T-cell (primary cell): ENCODE results near the gene GPS1. TPM values are rescaled to one million over a fixed set of nuclear protein-coding genes. Genes with fewer than 3 reads are reported as not detected.

ENCODE experiments used
- ATAC-seq, 4 experiments: fragments of 200-7000 bp in 3 of 4; fragments of 150-1000 bp in 1 of 4; cut with Tn5 transposase; replicated peaks in 1 of 4; 1 replicate in 3 of 4; 2 replicates in 1 of 4; pipeline ENCODE4 v1.10.0; 2021; ENCODE audit warnings: moderate library complexity in 3 of 4, mild to moderate bottlenecking in 2 of 4, moderate number of reproducible peaks in 1 of 4
- CTCF ChIA-PET, 2 donors: fragments of 300-600 bp; sonication (Branson Sonifier 250); formaldehyde crosslinking; loops; one replicate each; lab custom pipeline; 2022; ENCODE audit warnings: antibody characterized with exemption in 2 of 2; lab: Charles Lee
- POLR2A ChIA-PET, 2 donors: fragments of 300-600 bp; sonication (Branson Sonifier 250); formaldehyde crosslinking; loops; one replicate each; lab custom pipeline; 2022; ENCODE audit warnings: antibody characterized with exemption in 2 of 2; lab: Charles Lee
- DNase-seq, 35 experiments: peaks; one replicate each; pipeline versions ENCODE4 v3.0.0 to v3.0.0-alpha.2; 2013 to 2023
- H3K27ac ChIP-seq: one replicate; pipeline ENCODE4 v1.5.1; 2013; ENCODE audit warnings: low read length
- H3K27me3 ChIP-seq, 2 experiments: replicated peaks in 1 of 2; 1 replicate in 1 of 2; 2 replicates in 1 of 2; pipeline versions ENCODE4 v1.6.1 to v1.7.0; 2013; ENCODE audit warnings: low read length in 1 of 2, mixed read lengths in 1 of 2; ENCODE audit not compliant: control insufficient read depth in 2 of 2, insufficient read depth in 2 of 2; ENCODE audit errors: extremely low read depth in 1 of 2
- H3K36me3 ChIP-seq, 2 donors: 1 replicate in 1 of 2; 2 replicates in 1 of 2; pipeline versions ENCODE4 v1.6.1 to v1.7.0; 2013; ENCODE audit warnings: low read length in 1 of 2; ENCODE audit not compliant: control insufficient read depth in 2 of 2, insufficient read depth in 1 of 2; ENCODE audit errors: extremely low read depth in 1 of 2
- H3K4me1 ChIP-seq, 2 experiments: 1 replicate in 1 of 2; 2 replicates in 1 of 2; pipeline versions ENCODE4 v1.6.1 to v1.7.0; 2013; ENCODE audit warnings: low read length in 2 of 2, mixed read lengths in 1 of 2; ENCODE audit not compliant: insufficient read depth in 2 of 2, control insufficient read depth in 1 of 2; ENCODE audit errors: extremely low read depth in 1 of 2
- H3K4me3 ChIP-seq, 2 donors: 1 replicate in 1 of 2; 2 replicates in 1 of 2; pipeline versions ENCODE4 v1.5.1 to v1.7.0; 2013; ENCODE audit warnings: mild to moderate bottlenecking in 2 of 2, low read length in 1 of 2, moderate library complexity in 1 of 2; ENCODE audit not compliant: control insufficient read depth in 1 of 2; ENCODE audit errors: extremely low read depth in 1 of 2
- H3K9me3 ChIP-seq: 2 replicates; pipeline ENCODE4 v1.7.0; 2013
- H3K27ac Mint-ChIP-seq, 2 donors: one replicate each; pipeline ENCODE4 v1.8.0; 2020 to 2021; ENCODE audit warnings: mild to moderate bottlenecking in 2 of 2, mixed read lengths in 2 of 2
- H3K27me3 Mint-ChIP-seq, 2 donors: one replicate each; pipeline ENCODE4 v1.8.0; 2021 to 2022; ENCODE audit warnings: mixed read lengths in 2 of 2
- H3K36me3 Mint-ChIP-seq: one replicate; pipeline ENCODE4 v1.8.0; 2021; ENCODE audit warnings: mixed read lengths
- H3K4me1 Mint-ChIP-seq, 3 donors: one replicate each; pipeline ENCODE4 v1.8.0; 2020 to 2022; ENCODE audit warnings: mixed read lengths in 3 of 3, mild to moderate bottlenecking in 1 of 3
- H3K4me3 Mint-ChIP-seq, 3 donors: one replicate each; pipeline ENCODE4 v1.8.0; 2020 to 2022; ENCODE audit warnings: mild to moderate bottlenecking in 3 of 3, mixed read lengths in 3 of 3, moderate library complexity in 3 of 3
- H3K9me3 Mint-ChIP-seq, 3 donors: one replicate each; pipeline ENCODE4 v1.8.0; 2020 to 2022; ENCODE audit warnings: mixed read lengths in 3 of 3
- WGBS: methylation state at CpG from one replicate; pipeline ENCODE4 v1.1.5; 2013; ENCODE audit warnings: missing lambda C conversion rate; ENCODE audit not compliant: insufficient coverage; 5-methylcytosine and 5-hydroxymethylcytosine counted together
- total RNA-seq, 35 experiments: library from RNA in 6 of 35; stranded (reverse) in 6 of 35; fragments of 120-200 nt in 1 of 35; gene quantifications; one replicate each; pipeline versions ENCODE4 v1.2.1 to v1.2.4 and lab custom pipeline; 2013 to 2026

Gene GPS1
- total RNA-seq, 5 donors from 2014 or later (not counting 1 experiment from before 2014, with no cell fraction given) = 75.3 to 117 (median 98.0) TPM

DNA sequence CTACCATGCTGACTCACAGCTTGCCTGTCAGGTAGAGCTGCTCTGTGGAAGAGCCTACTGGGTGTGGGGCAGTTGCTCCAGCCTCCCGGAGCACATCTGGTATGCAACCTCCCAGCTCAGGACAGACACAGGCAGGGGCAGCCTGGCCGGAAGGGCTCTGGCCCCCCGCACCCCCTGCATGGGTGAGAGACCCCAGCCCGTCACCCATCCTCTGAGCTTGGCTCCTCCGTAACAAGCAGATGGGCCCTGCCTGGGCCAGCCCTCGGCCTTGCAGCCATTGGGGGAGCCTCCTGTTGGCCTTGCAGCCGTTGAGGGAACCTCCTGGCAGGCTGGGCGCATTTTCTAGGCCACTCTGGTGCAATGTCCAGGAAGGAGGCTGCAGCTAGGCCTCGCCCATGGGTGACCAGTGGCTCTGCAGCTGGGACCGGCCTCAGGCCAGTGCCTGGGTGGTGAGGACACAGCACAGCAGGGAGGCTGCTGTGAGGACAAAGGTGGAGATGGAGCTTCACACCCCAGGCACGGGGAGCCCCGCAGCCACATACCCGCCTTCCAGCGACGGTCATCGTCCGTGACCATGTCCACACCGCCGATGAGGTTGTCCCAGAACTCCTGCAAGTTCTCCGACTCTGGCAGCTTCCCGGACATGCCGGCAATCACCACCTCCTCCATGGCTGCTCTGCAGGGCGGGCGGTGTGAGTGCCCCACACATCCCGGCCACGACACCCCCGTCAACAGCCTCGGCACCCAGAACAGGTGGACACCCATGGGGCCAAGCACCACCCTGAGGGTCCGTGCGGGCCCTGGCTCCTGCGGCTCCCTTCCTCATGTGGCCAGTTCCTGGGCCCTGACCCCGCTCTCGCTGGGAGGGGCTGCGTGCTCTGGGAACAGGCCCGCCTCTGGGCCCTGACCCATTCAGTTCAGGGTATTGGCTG is 44.3 kb downstream of the GPS1 start:
- ChIA-PET CTCF (no interaction called here), POLR2A (interaction anchor here in 1 of 2 donors (0.6 to 0.7 kb wide), 3 partner anchors 18 to 63 kb away, joined by 3 to 4 read pairs (median 4); no protein-coding TSS in a partner anchor)
- DNase-seq = no peak
- Histone ChIP-seq H3K4me3 (no peak overlapping the region), H3K36me3 (peaks cover 26 to 42% of the 10 kb centered on the region in 2 donors), H3K4me1 (peaks cover 10 to 28% of the 10 kb centered on the region in 2 experiments), H3K27me3 (no peaks in the 10 kb centered on the region), H3K9me3 (no peaks in the 10 kb centered on the region), H3K27ac (no peak overlapping the region)
- WGBS = 96% methylated on average over 34 of the region's 35 CpGs
- no peak for ATAC-seq
- Mint-ChIP-seq H3K9me3 (no peaks in the 10 kb centered on the region), H3K27ac (no peak overlapping the region), H3K4me3 (peak overlapping the region; percentile 56 to 67 (median 61)), H3K36me3 (peaks cover 4% of the 10 kb centered on the region), H3K4me1 (peaks cover 4 to 13% (median 10%) of the 10 kb centered on the region in 3 donors), H3K27me3 (no peaks in the 10 kb centered on the region)

DNA sequence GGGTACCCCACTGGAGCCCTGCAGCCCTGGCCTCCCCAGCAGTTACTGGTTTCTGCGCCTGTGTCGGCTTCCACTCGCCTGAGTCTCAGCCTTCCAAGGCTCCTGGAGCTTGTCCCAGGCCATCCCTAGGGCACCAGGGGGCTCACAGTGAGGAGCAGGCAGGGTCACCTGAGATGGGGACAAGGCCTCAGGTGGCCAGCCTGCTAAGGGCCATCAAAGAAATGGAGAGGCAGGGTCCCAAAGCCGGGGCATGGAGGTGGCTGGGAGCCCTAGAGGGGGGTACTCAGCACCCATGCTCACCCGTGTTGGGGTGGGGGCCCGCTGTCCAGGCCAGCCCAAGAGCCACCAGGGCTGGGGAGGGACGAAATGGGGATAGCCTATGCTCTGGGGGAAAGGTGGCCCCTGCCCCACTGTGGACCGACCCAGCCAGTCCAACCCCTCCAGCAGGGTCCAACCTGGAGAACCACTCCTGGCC is 45.0 kb downstream of the GPS1 start:
- Mint-ChIP-seq H3K4me1 (peaks cover 4 to 13% (median 10%) of the 10 kb centered on the region in 3 donors), H3K27me3 (no peaks in the 10 kb centered on the region), H3K9me3 (no peaks in the 10 kb centered on the region), H3K27ac (no peak overlapping the region), H3K4me3 (peak overlapping the region; percentile 58 to 67 (median 64)), H3K36me3 (peaks cover 4% of the 10 kb centered on the region)
- Histone ChIP-seq H3K4me1 (peaks cover 10 to 28% of the 10 kb centered on the region in 2 experiments), H3K9me3 (no peaks in the 10 kb centered on the region), H3K27ac (peak overlapping the region; percentile 7), H3K36me3 (peaks cover 25 to 37% of the 10 kb centered on the region in 2 donors), H3K27me3 (no peaks in the 10 kb centered on the region), H3K4me3 (peak overlapping the region; percentile 45 to 57)
- DNase-seq (peak in 1 of 35 experiments; percentile 18), ATAC-seq (no peak)
- CTCF ChIA-PET = no interaction called here
- WGBS = 76% methylated on average over 4 of the region's 8 CpGs
- POLR2A ChIA-PET = no interaction called here

DNA sequence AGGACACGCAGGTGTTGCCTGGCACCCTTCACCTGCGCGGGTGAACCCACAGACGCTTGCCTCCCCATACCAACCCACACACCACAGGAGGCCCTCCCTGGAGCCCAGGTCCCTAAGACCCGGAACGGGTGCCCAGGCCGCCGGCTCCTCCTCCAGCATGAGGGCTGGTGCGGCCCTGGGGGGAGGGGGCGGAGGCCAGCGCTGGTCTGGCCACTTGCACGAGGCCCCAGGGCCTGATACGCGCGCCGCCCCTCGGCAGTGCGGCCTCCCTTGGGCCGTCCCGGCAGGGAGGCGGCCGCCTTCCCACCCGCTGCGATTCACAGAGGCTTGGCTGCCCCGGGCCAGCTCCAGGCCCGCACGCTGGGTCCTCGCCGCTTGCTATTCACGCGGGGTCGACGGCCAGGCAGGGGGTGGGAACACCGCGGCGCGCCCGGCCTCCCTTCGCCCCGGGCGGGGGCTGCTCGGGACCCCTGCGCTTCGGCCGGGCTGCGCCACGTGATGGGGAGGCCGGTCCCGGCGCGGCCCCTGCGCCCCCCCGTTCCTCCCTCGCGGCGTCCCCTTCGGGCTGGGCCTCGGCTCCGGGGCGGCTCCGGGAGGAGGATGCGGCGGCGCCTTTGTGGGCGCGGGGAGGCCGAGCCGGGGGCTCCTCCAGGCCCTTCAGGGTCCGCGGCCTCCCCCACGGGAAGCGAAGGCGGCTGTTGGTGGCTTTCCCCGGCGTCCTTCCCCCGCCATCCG is 45.7 kb downstream of the GPS1 start:
- Histone ChIP-seq H3K27me3 (no peaks in the 10 kb centered on the region), H3K36me3 (peaks cover 22 to 31% of the 10 kb centered on the region in 2 donors), H3K9me3 (no peaks in the 10 kb centered on the region), H3K27ac (peak overlapping the region; percentile 7), H3K4me1 (peaks cover 10 to 28% of the 10 kb centered on the region in 2 experiments), H3K4me3 (peak overlapping the region; percentile 45 to 57)
- peaks cover 4% of the 10 kb centered on the region for H3K36me3 Mint-ChIP-seq
- CTCF ChIA-PET = interaction anchor here in 1 of 2 donors (0.7 to 1.0 kb wide), 2 partner anchors 69 to 71 kb away, joined by 3 to 4 read pairs; no protein-coding TSS in a partner anchor
- peak in 2 of 4 experiments; percentile 3 to 4 for ATAC-seq
- peak in 5 of 35 experiments; percentile 15 to 40 (median 25) for DNase-seq
- peaks cover 4 to 13% (median 10%) of the 10 kb centered on the region in 3 donors for H3K4me1 Mint-ChIP-seq
- under 1% methylated on average over 70 of the region's 77 CpGs for WGBS
- H3K9me3 Mint-ChIP-seq = no peaks in the 10 kb centered on the region
- POLR2A ChIA-PET = no interaction called here
- H3K27ac Mint-ChIP-seq = no peak overlapping the region
- H3K4me3 Mint-ChIP-seq = peak overlapping the region; percentile 58 to 67 (median 64)
- no peaks in the 10 kb centered on the region for H3K27me3 Mint-ChIP-seq

DNA sequence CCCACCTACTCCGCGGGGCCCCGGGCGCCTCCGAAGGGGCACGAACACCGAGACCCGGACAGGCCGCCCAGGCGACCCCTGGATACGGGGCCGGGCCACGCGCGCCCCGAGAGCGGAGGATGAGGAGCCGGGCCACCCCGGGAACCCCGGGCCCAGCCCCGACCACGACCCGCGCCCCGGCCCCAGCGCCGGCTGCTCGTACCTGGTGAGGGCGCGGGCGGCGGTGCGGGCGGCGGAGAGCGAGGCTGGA is 46.1 kb downstream of the GPS1 start:
- H3K4me3 ChIP-seq = peak overlapping the region; percentile 45 to 57
- CTCF ChIA-PET = interaction anchor here in 1 of 2 donors (0.7 to 1.0 kb wide), 2 partner anchors 70 to 71 kb away, joined by 3 to 4 read pairs; no protein-coding TSS in a partner anchor
- Mint-ChIP-seq H3K9me3 (no peaks in the 10 kb centered on the region), H3K27ac (no peak overlapping the region), H3K36me3 (peaks cover 4% of the 10 kb centered on the region), H3K27me3 (no peaks in the 10 kb centered on the region), H3K4me3 (peak overlapping the region; percentile 50 to 59 (median 55)), H3K4me1 (peaks cover 4 to 13% (median 10%) of the 10 kb centered on the region in 3 donors)
- no peak overlapping the region for H3K27ac ChIP-seq
- H3K36me3 ChIP-seq = peaks cover 22 to 27% of the 10 kb centered on the region in 2 donors
- H3K4me1 ChIP-seq = peaks cover 10 to 28% of the 10 kb centered on the region in 2 experiments
- ATAC-seq (peak in 1 of 4 experiments; percentile 2), DNase-seq (peak in 2 of 35 experiments; percentile 22 to 26)
- H3K27me3 ChIP-seq = no peaks in the 10 kb centered on the region
- POLR2A ChIA-PET = no interaction called here
- under 1% methylated on average over 36 of the region's 36 CpGs for WGBS
- H3K9me3 ChIP-seq = no peaks in the 10 kb centered on the region

DNA sequence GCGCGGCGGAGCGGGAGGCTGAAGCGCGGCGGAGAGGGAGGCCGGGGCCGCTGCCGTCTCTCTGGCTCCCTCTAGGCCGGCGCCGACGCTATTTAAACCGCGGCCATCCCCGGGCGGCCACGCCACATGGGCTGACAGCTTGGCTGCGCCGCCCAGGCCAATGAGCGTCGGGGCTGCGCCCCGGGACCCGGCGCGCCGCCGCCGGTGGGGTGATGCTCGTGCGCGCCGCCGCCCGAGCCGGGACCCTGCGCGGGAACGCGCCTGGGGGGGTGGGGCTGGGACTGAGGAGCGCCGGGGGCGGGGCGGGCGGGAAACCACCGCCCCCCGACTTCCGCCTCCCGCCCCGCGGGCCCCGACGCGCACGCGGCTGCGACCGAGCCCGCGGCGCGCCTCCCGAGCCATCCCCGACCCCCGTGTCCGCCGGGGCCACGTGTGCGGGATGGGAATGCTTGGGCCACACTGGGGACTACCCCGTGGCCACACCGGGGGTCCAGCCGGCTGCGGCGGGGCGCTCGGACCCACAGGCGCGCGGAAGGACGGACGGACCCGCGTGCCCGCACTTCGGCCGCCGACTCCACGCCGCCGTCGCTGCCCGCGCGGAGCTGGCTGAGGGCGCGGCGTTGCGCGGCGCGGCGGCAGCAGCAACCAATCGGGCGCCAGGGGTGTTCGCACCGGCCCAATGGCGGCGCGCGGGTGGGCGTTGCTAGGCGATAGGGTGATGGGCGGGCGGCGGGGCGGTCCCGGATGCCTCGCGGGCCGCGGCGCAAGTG is 46.7 kb downstream of the GPS1 start, which contains the start of gene FASN:
Gene FASN, minus strand, starts transcription at position 68 of the 770 bp plus-strand sequence. CDS start 1,791 bp downstream, outside the sequence.
- peak; percentile 82 to 87 (median 85) for ATAC-seq
- no peaks in the 10 kb centered on the region for H3K9me3 Mint-ChIP-seq
- Histone ChIP-seq H3K4me1 (peaks cover 10 to 28% of the 10 kb centered on the region in 2 experiments), H3K4me3 (peak within 1 kb of the TSS; percentile 47 to 57), H3K36me3 (peaks cover 18 to 22% of the 10 kb centered on the region in 2 donors), H3K27me3 (no peaks in the 10 kb centered on the region), H3K9me3 (no peaks in the 10 kb centered on the region), H3K27ac (peak within 1 kb of the TSS; percentile 81)
- H3K4me3 Mint-ChIP-seq = peak within 1 kb of the TSS; percentile 58 to 71 (median 64)
- ChIA-PET POLR2A (interaction anchor here in 1 of 2 donors (0.6 kb wide), 1 partner anchor 1950 kb away, joined by 8 read pairs; no protein-coding TSS in a partner anchor), CTCF (interaction anchor here in 1 of 2 donors (0.7 to 1.3 kb wide), 4 partner anchors 28 to 72 kb away, joined by 3 to 4 read pairs (median 4); partner anchors contain the start of gene DCXR)
- DNase-seq = peak; percentile 78 to 95 (median 87)
- peaks cover under 1% of the 10 kb centered on the region for H3K36me3 Mint-ChIP-seq
- H3K27me3 Mint-ChIP-seq = no peaks in the 10 kb centered on the region
- H3K4me1 Mint-ChIP-seq = peaks cover 4 to 13% (median 10%) of the 10 kb centered on the region in 3 donors
- WGBS = under 1% methylated on average over 105 of the region's 124 CpGs
- no peak within 1 kb of the TSS for H3K27ac Mint-ChIP-seq
